SK-N-DZ (cell line): Measurements from ENCODE around the gene MLLT6.

Experiments used
- DNase-seq: peaks from one replicate; pipeline ENCODE4 v3.0.0-alpha.2; 2015; ENCODE audit warnings: low spot score

MLLT6 gene

GRCh38 chr17:38741921-38742410, 36.9 kb downstream of the MLLT6 start:
- DNase-seq, result no peak

- DNase-seq, result peak; percentile 64
Measured at GRCh38 chr17:38742411-38743308, 37.6 kb downstream of the MLLT6 start.

GRCh38 chr17:38743556-38744171, 38.6 kb downstream of the MLLT6 start:
- no peak for DNase-seq

- no peak for DNase-seq
Measured at GRCh38 chr17:38745545-38745944, 40.5 kb downstream of the MLLT6 start.

- no peak for DNase-seq
Measured at GRCh38 chr17:38746004-38746848, 41.2 kb downstream of the MLLT6 start.

GRCh38 chr17:38746849-38747462, 41.9 kb downstream of the MLLT6 start:
- no peak for DNase-seq

- DNase-seq, result peak; percentile 50
Measured at GRCh38 chr17:38747463-38748148, 42.5 kb downstream of the MLLT6 start.

- DNase-seq, result peak; percentile 96
Measured at GRCh38 chr17:38748149-38748891, 43.2 kb downstream of the MLLT6 start, which contains the start of gene PCGF2. Gene PCGF2 (minus strand): TSS chr17:38748336. CDS start chr17:38740402, 7,934 bp downstream.

- no peak for DNase-seq
Measured at GRCh38 chr17:38748892-38749222, 43.8 kb downstream of the MLLT6 start.

- DNase-seq, result peak; percentile 88
Measured at GRCh38 chr17:38749223-38750043, 44.4 kb downstream of the MLLT6 start.

- no peak for DNase-seq
Measured at GRCh38 chr17:38750044-38750311, 44.9 kb downstream of the MLLT6 start.

GRCh38 chr17:38750312-38751121, 45.4 kb downstream of the MLLT6 start:
- DNase-seq, result peak; percentile 66

- no peak for DNase-seq
Measured at GRCh38 chr17:38751144-38751807, 46.2 kb downstream of the MLLT6 start.

GRCh38 chr17:38751808-38752307, 46.8 kb downstream of the MLLT6 start:
- peak; percentile 86 for DNase-seq

GRCh38 chr17:38752308-38753070, 47.4 kb downstream of the MLLT6 start, which contains the start of gene PSMB3:
Gene PSMB3 (plus strand): TSS chr17:38752741. CDS start chr17:38752827, 86 bp downstream.
- DNase-seq, result peak; percentile 100

- no peak for DNase-seq
Measured at GRCh38 chr17:38753071-38753506, 48.0 kb downstream of the MLLT6 start.

GRCh38 chr17:38761612-38762011, 56.5 kb downstream of the MLLT6 start:
- peak; percentile 40 for DNase-seq
